HG03354 (cell line): ENCODE measurements around the gene C10orf120.

Experiments used
- ATAC-seq: cut with Tn5 transposase; IDR thresholded peaks from one replicate; pipeline ENCODE4 v1.9.1; 2021; ENCODE audit warnings: mild to moderate bottlenecking; ENCODE audit not compliant: unreplicated experiment, poor library complexity, severe bottlenecking

C10orf120 gene

GRCh38 chr10:122706467-122706866 is 6.8 kb upstream of the C10orf120 start:
- ATAC-seq = no peak

- no peak for ATAC-seq
These were observed 4.1 kb upstream of the C10orf120 start for GRCh38 chr10:122703483-122704448.

- ATAC-seq = no peak
These were observed 2.6 kb upstream of the C10orf120 start for GRCh38 chr10:122702275-122702674.

- ATAC-seq = no peak
These were observed 2.0 kb upstream of the C10orf120 start for GRCh38 chr10:122701652-122702051.

GRCh38 chr10:122696687-122697086 is 3.0 kb downstream of the C10orf120 start:
- ATAC-seq = no peak

- ATAC-seq = no peak
These were observed 6.9 kb downstream of the C10orf120 start for GRCh38 chr10:122692744-122693143.

GRCh38 chr10:122689146-122689820 is 10.4 kb downstream of the C10orf120 start:
- no peak for ATAC-seq

GRCh38 chr10:122688293-122688989 is 11.2 kb downstream of the C10orf120 start:
- ATAC-seq = no peak

GRCh38 chr10:122682522-122682921 is 17.1 kb downstream of the C10orf120 start:
- no peak for ATAC-seq

- ATAC-seq = no peak
These were observed 21.4 kb downstream of the C10orf120 start for GRCh38 chr10:122678266-122678665.

- no peak for ATAC-seq
These were observed 24.4 kb downstream of the C10orf120 start for GRCh38 chr10:122675278-122675677.

- no peak for ATAC-seq
These were observed 24.9 kb downstream of the C10orf120 start for GRCh38 chr10:122674781-122675180.

GRCh38 chr10:122673731-122674130 is 25.9 kb downstream of the C10orf120 start:
- ATAC-seq = no peak

GRCh38 chr10:122673269-122673668 is 26.4 kb downstream of the C10orf120 start:
- ATAC-seq = no peak

- no peak for ATAC-seq
These were observed 27.0 kb downstream of the C10orf120 start for GRCh38 chr10:122672655-122673054.

- ATAC-seq = no peak
These were observed 28.3 kb downstream of the C10orf120 start for GRCh38 chr10:122671355-122671754.

- no peak for ATAC-seq
These were observed 29.8 kb downstream of the C10orf120 start for GRCh38 chr10:122669842-122670241.

GRCh38 chr10:122669045-122669444 is 30.6 kb downstream of the C10orf120 start:
- no peak for ATAC-seq

GRCh38 chr10:122665946-122666345 is 33.7 kb downstream of the C10orf120 start:
- ATAC-seq = no peak

GRCh38 chr10:122665329-122665860 is 34.3 kb downstream of the C10orf120 start:
- ATAC-seq = no peak
